ENCODE results near the gene IGHMBP2.

The IGHMBP2 gene

GRCh38 chr11:68948935-68949334, 45.2 kb downstream of the IGHMBP2 start:
- peaks cover 0 to 12% (median 4%) of the 10 kb centered on the region in 4 experiments for H3K4me1 ChIP-seq (ENCODE audit: control extremely low read depth in 1 of 4, control insufficient read depth in 4 of 4, insufficient read depth in 4 of 4, low read length in 3 of 4)
- H3K36me3 ChIP-seq (ENCODE audit: control insufficient read depth in 4 of 4, insufficient read depth in 4 of 4, low read length in 3 of 4): no peaks in the 10 kb centered on the region
- no peak overlapping the region for H3K4me3 ChIP-seq (ENCODE audit: control insufficient read depth in 1 of 7, extremely low read depth in 1 of 7, insufficient read depth in 4 of 7, low read depth in 2 of 7, low read length in 6 of 7)
- CTCF ChIA-PET: interaction anchor here (1.2 kb wide), 2 partner anchors 63 to 98 kb away, joined by 3 read pairs; no protein-coding TSS in a partner anchor
- H3K27ac ChIP-seq (ENCODE audit: insufficient read depth in 1 of 2, low read depth in 1 of 2, low read length in 2 of 2, poor library complexity in 1 of 2, severe bottlenecking in 2 of 2): no peak overlapping the region
- WGBS (ENCODE audit: insufficient coverage): 92% methylated on average over 16 of the region's 17 CpGs
- no peaks in the 10 kb centered on the region for H3K27me3 ChIP-seq (replicated peaks in 2 of 5; ENCODE audit: control insufficient read depth in 4 of 5, insufficient read depth in 5 of 5, low read length in 4 of 5)
- DNase-seq: no peak
- POLR2A ChIA-PET: no interaction called here
- H3K9me3 ChIP-seq (ENCODE audit: control extremely low read depth in 1 of 5, control insufficient read depth in 4 of 5, insufficient read depth in 2 of 5, low read depth in 1 of 5, low read length in 4 of 5): no peaks in the 10 kb centered on the region

DNA sequence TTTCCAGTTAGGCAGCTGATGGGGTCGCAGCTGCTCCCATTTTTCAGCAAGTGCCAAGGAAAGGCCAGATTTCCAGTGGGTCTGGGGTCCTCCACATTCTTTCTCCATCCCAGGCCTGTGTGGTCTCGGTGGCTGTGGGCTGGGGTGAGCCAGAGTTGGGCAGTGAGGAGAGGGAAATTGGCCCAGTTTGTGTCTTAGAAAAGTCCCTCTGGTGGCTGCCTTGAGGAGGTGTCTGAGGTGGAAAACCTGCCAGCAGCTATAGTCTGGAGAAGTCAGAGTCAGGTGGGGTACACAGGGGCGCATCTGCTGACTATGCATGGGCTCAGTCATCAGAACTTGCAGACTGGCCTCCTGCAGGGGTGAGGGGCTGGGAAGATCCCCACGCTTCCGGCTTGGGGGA, 46.6 kb downstream of the IGHMBP2 start:
- Histone ChIP-seq H3K4me3 (ENCODE audit: control insufficient read depth in 1 of 7, extremely low read depth in 1 of 7, insufficient read depth in 4 of 7, low read depth in 2 of 7, low read length in 6 of 7) (no peak overlapping the region), H3K4me1 (ENCODE audit: control extremely low read depth in 1 of 4, control insufficient read depth in 4 of 4, insufficient read depth in 4 of 4, low read length in 3 of 4) (peaks cover 0 to 18% (median 8%) of the 10 kb centered on the region in 4 experiments), H3K9me3 (ENCODE audit: control extremely low read depth in 1 of 5, control insufficient read depth in 4 of 5, insufficient read depth in 2 of 5, low read depth in 1 of 5, low read length in 4 of 5) (no peaks in the 10 kb centered on the region), H3K27ac (ENCODE audit: insufficient read depth in 1 of 2, low read depth in 1 of 2, low read length in 2 of 2, poor library complexity in 1 of 2, severe bottlenecking in 2 of 2) (no peak overlapping the region), H3K27me3 (replicated peaks in 2 of 5; ENCODE audit: control insufficient read depth in 4 of 5, insufficient read depth in 5 of 5, low read length in 4 of 5) (no peaks in the 10 kb centered on the region), H3K36me3 (ENCODE audit: control insufficient read depth in 4 of 4, insufficient read depth in 4 of 4, low read length in 3 of 4) (no peaks in the 10 kb centered on the region)
- peak in 2 of 3 donors; percentile 56 to 58 for DNase-seq
- 100% methylated on average over 2 of the region's 5 CpGs for WGBS (ENCODE audit: insufficient coverage)
- POLR2A ChIA-PET: no interaction called here
- CTCF ChIA-PET: interaction anchor here (0.6 to 1.6 kb wide), 9 partner anchors 12 to 138 kb away, joined by 3 to 6 read pairs (median 3); no protein-coding TSS in a partner anchor

GRCh38 chr11:68950762-68951161, 47.1 kb downstream of the IGHMBP2 start:
- Histone ChIP-seq H3K36me3 (ENCODE audit: control insufficient read depth in 4 of 4, insufficient read depth in 4 of 4, low read length in 3 of 4) (no peaks in the 10 kb centered on the region), H3K9me3 (ENCODE audit: control extremely low read depth in 1 of 5, control insufficient read depth in 4 of 5, insufficient read depth in 2 of 5, low read depth in 1 of 5, low read length in 4 of 5) (no peaks in the 10 kb centered on the region), H3K27me3 (replicated peaks in 2 of 5; ENCODE audit: control insufficient read depth in 4 of 5, insufficient read depth in 5 of 5, low read length in 4 of 5) (no peaks in the 10 kb centered on the region), H3K4me3 (ENCODE audit: control insufficient read depth in 1 of 7, extremely low read depth in 1 of 7, insufficient read depth in 4 of 7, low read depth in 2 of 7, low read length in 6 of 7) (no peak overlapping the region), H3K27ac (ENCODE audit: insufficient read depth in 1 of 2, low read depth in 1 of 2, low read length in 2 of 2, poor library complexity in 1 of 2, severe bottlenecking in 2 of 2) (no peak overlapping the region), H3K4me1 (ENCODE audit: control extremely low read depth in 1 of 4, control insufficient read depth in 4 of 4, insufficient read depth in 4 of 4, low read length in 3 of 4) (peaks cover 0 to 20% (median 12%) of the 10 kb centered on the region in 4 experiments)
- DNase-seq: no peak
- 98% methylated on average over 8 of the region's 9 CpGs for WGBS (ENCODE audit: insufficient coverage)
- ChIA-PET POLR2A (no interaction called here), CTCF (interaction anchor here (0.6 to 1.8 kb wide), 6 partner anchors 9 to 137 kb away, joined by 3 to 6 read pairs (median 4); no protein-coding TSS in a partner anchor)

DNA sequence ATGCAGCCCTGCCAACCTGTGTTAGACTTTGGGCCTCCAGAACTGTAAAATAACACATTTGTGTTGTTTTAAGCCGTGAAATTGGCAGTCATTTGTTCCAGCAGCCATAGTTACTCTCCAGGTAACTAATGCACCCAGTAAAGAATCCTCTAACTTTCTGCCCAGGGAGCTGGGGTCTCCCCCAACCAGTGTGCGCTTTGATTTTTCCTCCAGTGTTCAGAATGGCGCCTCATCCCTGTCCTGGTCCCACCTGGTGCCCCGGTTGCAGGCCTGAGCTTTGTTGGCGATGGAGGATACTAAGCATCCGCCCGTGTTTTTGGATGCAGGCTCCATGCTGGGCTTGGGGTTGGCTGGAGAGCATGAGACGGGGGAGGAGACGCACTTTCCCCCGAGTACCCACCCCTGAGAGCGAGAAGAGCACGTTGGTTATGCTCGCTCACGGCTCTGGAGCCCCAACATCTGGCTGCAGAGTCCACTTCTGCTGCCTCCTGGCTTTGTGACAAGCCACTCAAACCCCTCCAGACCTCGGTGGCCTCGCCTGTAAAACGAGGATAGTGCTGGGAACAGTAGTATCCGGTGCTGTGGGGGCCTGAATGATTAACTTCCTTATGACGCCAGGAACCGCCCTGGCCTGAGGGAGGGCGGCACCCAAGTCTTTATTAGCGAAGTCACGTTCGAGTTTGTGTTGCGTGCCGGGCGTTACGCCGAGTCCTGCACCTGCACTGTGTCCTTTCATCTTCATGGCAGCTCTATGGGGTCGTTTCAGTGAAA, 51.3 kb downstream of the IGHMBP2 start:
- Histone ChIP-seq H3K9me3 (ENCODE audit: control extremely low read depth in 1 of 5, control insufficient read depth in 4 of 5, insufficient read depth in 2 of 5, low read depth in 1 of 5, low read length in 4 of 5) (no peaks in the 10 kb centered on the region), H3K4me1 (ENCODE audit: control extremely low read depth in 1 of 4, control insufficient read depth in 4 of 4, insufficient read depth in 4 of 4, low read length in 3 of 4) (peaks cover 0 to 17% (median 10%) of the 10 kb centered on the region in 4 experiments), H3K27me3 (replicated peaks in 2 of 5; ENCODE audit: control insufficient read depth in 4 of 5, insufficient read depth in 5 of 5, low read length in 4 of 5) (peaks cover 0 to 1% (median 0%) of the 10 kb centered on the region in 5 experiments), H3K36me3 (ENCODE audit: control insufficient read depth in 4 of 4, insufficient read depth in 4 of 4, low read length in 3 of 4) (no peaks in the 10 kb centered on the region), H3K27ac (ENCODE audit: insufficient read depth in 1 of 2, low read depth in 1 of 2, low read length in 2 of 2, poor library complexity in 1 of 2, severe bottlenecking in 2 of 2) (no peak overlapping the region), H3K4me3 (ENCODE audit: control insufficient read depth in 1 of 7, extremely low read depth in 1 of 7, insufficient read depth in 4 of 7, low read depth in 2 of 7, low read length in 6 of 7) (peak overlapping the region in 4 of 7 experiments; percentile 26 to 65 (median 54))
- ChIA-PET CTCF (interaction anchor here (1.0 to 2.2 kb wide), 8 partner anchors 8 to 690 kb away, joined by 3 to 5 read pairs (median 4); no protein-coding TSS in a partner anchor), POLR2A (no interaction called here)
- DNase-seq: peak; percentile 67 to 87 (median 84)
- WGBS (ENCODE audit: insufficient coverage): 33% methylated on average over 24 of the region's 30 CpGs

DNA sequence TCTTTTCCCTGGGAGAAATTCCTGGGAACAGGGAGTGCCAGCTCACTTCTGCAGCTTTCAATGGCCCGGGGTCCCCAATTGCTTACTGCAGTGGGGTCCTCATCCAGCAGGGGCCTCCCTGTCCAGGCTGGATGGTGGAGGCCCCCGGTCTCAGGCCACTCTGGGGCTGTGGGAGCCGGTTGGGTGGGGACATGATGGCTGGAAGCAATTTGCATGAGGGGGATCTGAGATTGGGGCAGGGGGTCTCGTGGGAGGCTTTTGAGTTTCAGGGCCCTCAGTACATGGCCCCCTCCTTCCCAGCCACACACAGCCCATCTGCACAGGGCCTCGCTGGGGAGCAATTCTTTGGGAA, 51.9 kb downstream of the IGHMBP2 start:
- no peak for DNase-seq
- H3K27me3 ChIP-seq (replicated peaks in 2 of 5; ENCODE audit: control insufficient read depth in 4 of 5, insufficient read depth in 5 of 5, low read length in 4 of 5): peaks cover 0 to 1% (median 0%) of the 10 kb centered on the region in 5 experiments
- peaks cover 0 to 17% (median 10%) of the 10 kb centered on the region in 4 experiments for H3K4me1 ChIP-seq (ENCODE audit: control extremely low read depth in 1 of 4, control insufficient read depth in 4 of 4, insufficient read depth in 4 of 4, low read length in 3 of 4)
- POLR2A ChIA-PET: no interaction called here
- 10% methylated on average over 2 of the region's 5 CpGs for whole genome bisulfite sequencing (ENCODE audit: insufficient coverage)
- no peaks in the 10 kb centered on the region for H3K9me3 ChIP-seq (ENCODE audit: control extremely low read depth in 1 of 5, control insufficient read depth in 4 of 5, insufficient read depth in 2 of 5, low read depth in 1 of 5, low read length in 4 of 5)
- peak overlapping the region in 4 of 7 experiments; percentile 26 to 65 (median 54) for H3K4me3 ChIP-seq (ENCODE audit: control insufficient read depth in 1 of 7, extremely low read depth in 1 of 7, insufficient read depth in 4 of 7, low read depth in 2 of 7, low read length in 6 of 7)
- CTCF ChIA-PET: interaction anchor here (0.7 to 2.2 kb wide), 9 partner anchors 8 to 136 kb away, joined by 3 to 5 read pairs (median 4); no protein-coding TSS in a partner anchor
- no peaks in the 10 kb centered on the region for H3K36me3 ChIP-seq (ENCODE audit: control insufficient read depth in 4 of 4, insufficient read depth in 4 of 4, low read length in 3 of 4)
- no peak overlapping the region for H3K27ac ChIP-seq (ENCODE audit: insufficient read depth in 1 of 2, low read depth in 1 of 2, low read length in 2 of 2, poor library complexity in 1 of 2, severe bottlenecking in 2 of 2)

DNA sequence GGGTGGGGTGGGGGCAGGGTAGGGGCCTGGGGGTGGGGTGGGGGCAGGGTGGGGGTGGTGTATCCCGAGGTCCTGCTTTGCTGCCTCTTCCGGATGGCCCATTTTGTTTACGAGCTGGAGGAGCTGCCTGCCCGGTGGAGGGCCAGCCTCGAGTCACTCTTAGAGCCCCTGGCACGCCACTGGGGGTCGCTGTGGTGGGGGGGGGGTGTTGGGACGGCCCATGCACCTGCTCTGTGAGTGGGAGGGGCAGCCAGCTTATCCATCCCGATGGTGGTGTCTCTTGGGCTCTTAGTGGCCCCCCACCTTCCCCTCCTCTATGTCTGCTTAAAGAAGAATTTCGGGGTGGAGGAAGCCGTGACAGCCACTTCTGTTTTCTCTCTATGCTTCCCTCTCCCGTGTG, 52.5 kb downstream of the IGHMBP2 start:
- DNase-seq: peak; percentile 50 to 64 (median 60)
- Histone ChIP-seq H3K4me1 (ENCODE audit: control extremely low read depth in 1 of 4, control insufficient read depth in 4 of 4, insufficient read depth in 4 of 4, low read length in 3 of 4) (peaks cover 0 to 17% (median 10%) of the 10 kb centered on the region in 4 experiments), H3K27ac (ENCODE audit: insufficient read depth in 1 of 2, low read depth in 1 of 2, low read length in 2 of 2, poor library complexity in 1 of 2, severe bottlenecking in 2 of 2) (no peak overlapping the region), H3K27me3 (replicated peaks in 2 of 5; ENCODE audit: control insufficient read depth in 4 of 5, insufficient read depth in 5 of 5, low read length in 4 of 5) (peaks cover 0 to 1% (median 0%) of the 10 kb centered on the region in 5 experiments), H3K9me3 (ENCODE audit: control extremely low read depth in 1 of 5, control insufficient read depth in 4 of 5, insufficient read depth in 2 of 5, low read depth in 1 of 5, low read length in 4 of 5) (no peaks in the 10 kb centered on the region), H3K4me3 (ENCODE audit: control insufficient read depth in 1 of 7, extremely low read depth in 1 of 7, insufficient read depth in 4 of 7, low read depth in 2 of 7, low read length in 6 of 7) (peak overlapping the region in 1 of 7 experiments; percentile 48), H3K36me3 (ENCODE audit: control insufficient read depth in 4 of 4, insufficient read depth in 4 of 4, low read length in 3 of 4) (no peaks in the 10 kb centered on the region)
- 0% methylated on average over 1 of the region's 12 CpGs for WGBS (ENCODE audit: insufficient coverage)
- CTCF ChIA-PET: interaction anchor here (0.7 to 2.2 kb wide), 7 partner anchors 9 to 56 kb away, joined by 3 to 5 read pairs (median 4); no protein-coding TSS in a partner anchor
- POLR2A ChIA-PET: no interaction called here

Data from common myeloid progenitor, CD34-positive (primary cell).